ENCODE data around the gene HNF4A.

GRCh38 chr20:44319839-44320422 lies 35.6 kb upstream of the HNF4A start:
- TF ChIP-seq CTCF (IDR thresholded peaks at IDR 0.05) (no peak), POLR2A (IDR thresholded peaks at IDR 0.05) (no peak)
